SU-DHL-6 (cell line): ENCODE data around the gene PCDH7.

Source experiments
- H2AFZ ChIP-seq: fragments of 200-600 bp; sonication (generic); 2 replicates; pipeline ENCODE4 v1.6.1; 2014; ENCODE audit warnings: low read depth, mild to moderate bottlenecking, moderate library complexity, mixed read lengths, antibody characterized with exemption, low read length; ENCODE audit not compliant: severe bottlenecking
- H3F3A ChIP-seq: fragments of 200-600 bp; shearing (Covaris generic); 2 replicates; pipeline ENCODE4 v1.6.0; 2016; ENCODE audit warnings: antibody characterized with exemption, mild to moderate bottlenecking; ENCODE audit not compliant: insufficient read depth
- H3K27ac ChIP-seq: fragments of 200-600 bp; sonication (generic); 2 replicates; pipeline ENCODE4 v1.5.1; 2016; ENCODE audit warnings: low read depth, mild to moderate bottlenecking, low read length, moderate library complexity, mixed read lengths
- H3K27me3 ChIP-seq: fragments of 200-600 bp; sonication (generic), shearing (Covaris generic); 2 replicates; pipeline ENCODE4 v1.6.0; 2014; ENCODE audit warnings: mild to moderate bottlenecking, low read length
- H3K36me3 ChIP-seq: fragments of 200-600 bp; sonication (generic); 2 replicates; pipeline ENCODE4 v1.6.1; 2014; ENCODE audit warnings: mild to moderate bottlenecking, low read length, mixed read lengths
- H3K4me2 ChIP-seq: fragments of 300-600, 200-600 bp; shearing (Covaris generic), sonication (generic); 2 replicates; pipeline ENCODE4 v1.6.0; 2014; ENCODE audit warnings: low read length, low read depth, mild to moderate bottlenecking; ENCODE audit not compliant: poor library complexity, severe bottlenecking
- H3K4me3 ChIP-seq: fragments of 200-600 bp; sonication (generic); 2 replicates; pipeline ENCODE4 v1.5.1; 2014; ENCODE audit warnings: antibody characterized with exemption, low read length, mild to moderate bottlenecking, mixed read lengths; ENCODE audit not compliant: insufficient read depth, poor library complexity, severe bottlenecking
- H3K79me2 ChIP-seq: fragments of 200-600 bp; sonication (generic); 2 replicates; pipeline ENCODE4 v1.6.1; 2014; ENCODE audit warnings: mild to moderate bottlenecking, low read length, moderate library complexity; ENCODE audit not compliant: insufficient read depth
- H3K9ac ChIP-seq: fragments of 200-600 bp; sonication (generic); 2 replicates; pipeline ENCODE4 v1.7.0; 2014; ENCODE audit warnings: mild to moderate bottlenecking, low read length
- H3K9me2 ChIP-seq: fragments of 200-600 bp; sonication (generic); replicated peaks from 2 replicates; pipeline ENCODE4 v1.6.1; 2014; ENCODE audit warnings: low read length; ENCODE audit not compliant: insufficient read depth
- H3K9me3 ChIP-seq: fragments of 200-600 bp; sonication (generic); 2 replicates; pipeline ENCODE4 v1.6.1; 2014; ENCODE audit warnings: low read length, mixed read lengths; ENCODE audit not compliant: insufficient read depth
- H4K20me1 ChIP-seq: fragments of 200-600 bp; sonication (generic); 2 replicates; pipeline ENCODE4 v1.6.1; 2014; ENCODE audit warnings: low read depth, mild to moderate bottlenecking, antibody characterized with exemption, low read length, moderate library complexity, mixed read lengths
- CTCF ChIP-seq: fragments of 200-600 bp; sonication (generic); IDR thresholded peaks from one replicate; pipeline ENCODE4 v1.5.1; 2017; ENCODE audit warnings: antibody characterized with exemption, mild to moderate bottlenecking, low read length, moderate library complexity; ENCODE audit not compliant: insufficient read depth, poor library complexity, severe bottlenecking
- EZH2phosphoT487 ChIP-seq: fragments of 200-600 bp; sonication (generic), shearing (Covaris generic); conservative IDR thresholded peaks from 2 replicates; pipeline ENCODE4 v1.6.1; 2018; ENCODE audit warnings: mild to moderate bottlenecking, antibody characterized with exemption, low read length, moderate library complexity, mixed read lengths

Gene PCDH7

DNA sequence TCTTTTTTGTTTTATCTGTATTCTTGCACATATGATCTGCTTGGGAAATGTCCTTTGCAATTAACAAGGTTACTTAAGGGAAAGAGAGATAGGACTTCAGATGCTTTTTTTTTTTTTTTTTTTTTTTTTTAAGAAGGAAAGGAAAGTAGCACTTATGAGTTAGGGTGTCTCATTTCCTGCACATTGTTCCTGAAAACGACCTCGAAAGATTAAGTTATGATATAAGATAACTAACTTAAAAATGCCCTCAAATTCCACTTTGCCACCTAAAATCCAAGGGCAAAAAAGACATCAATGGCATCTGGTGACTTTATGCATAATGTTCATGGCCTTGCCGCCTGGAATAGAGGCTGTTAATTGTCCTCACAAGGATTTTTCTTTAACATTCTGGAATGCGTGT is 44.9 kb downstream of the PCDH7 start:
- no peak for TF ChIP-seq EZH2phosphoT487
- no peak for TF ChIP-seq CTCF
- Histone ChIP-seq H3K9me2 (no peaks in the 10 kb centered on the region), H3K36me3 (no peaks in the 10 kb centered on the region), H4K20me1 (no peaks in the 10 kb centered on the region), H3K79me2 (no peaks in the 10 kb centered on the region), H3K27me3 (no peaks in the 10 kb centered on the region), H3K27ac (no peak overlapping the region), H3F3A (no peaks in the 10 kb centered on the region), H3K4me2 (no peak overlapping the region), H3K9ac (no peak overlapping the region), H3K9me3 (no peaks in the 10 kb centered on the region), H3K4me3 (no peak overlapping the region), H2AFZ (no peak overlapping the region)

GRCh38 chr4:30767147-30767845 is 47.1 kb downstream of the PCDH7 start:
- Histone ChIP-seq H3K4me2 (no peak overlapping the region), H2AFZ (no peak overlapping the region), H3K9me3 (no peaks in the 10 kb centered on the region), H3K79me2 (no peaks in the 10 kb centered on the region), H3K9me2 (no peaks in the 10 kb centered on the region), H3K36me3 (no peaks in the 10 kb centered on the region), H4K20me1 (no peaks in the 10 kb centered on the region), H3K27me3 (no peaks in the 10 kb centered on the region), H3F3A (no peaks in the 10 kb centered on the region), H3K4me3 (no peak overlapping the region), H3K27ac (no peak overlapping the region), H3K9ac (no peak overlapping the region)
- TF ChIP-seq EZH2phosphoT487 (no peak), CTCF (no peak)

- Histone ChIP-seq H3K4me3 (no peak overlapping the region), H3K27me3 (no peaks in the 10 kb centered on the region), H3F3A (no peaks in the 10 kb centered on the region), H3K9ac (no peak overlapping the region), H3K79me2 (no peaks in the 10 kb centered on the region), H3K27ac (no peak overlapping the region), H3K9me2 (no peaks in the 10 kb centered on the region), H3K4me2 (no peak overlapping the region), H4K20me1 (no peaks in the 10 kb centered on the region), H3K9me3 (no peaks in the 10 kb centered on the region), H2AFZ (no peak overlapping the region), H3K36me3 (no peaks in the 10 kb centered on the region)
- TF ChIP-seq EZH2phosphoT487 (no peak), CTCF (no peak)
Observed at GRCh38 chr4:30768277-30768676, 48.1 kb downstream of the PCDH7 start.

DNA sequence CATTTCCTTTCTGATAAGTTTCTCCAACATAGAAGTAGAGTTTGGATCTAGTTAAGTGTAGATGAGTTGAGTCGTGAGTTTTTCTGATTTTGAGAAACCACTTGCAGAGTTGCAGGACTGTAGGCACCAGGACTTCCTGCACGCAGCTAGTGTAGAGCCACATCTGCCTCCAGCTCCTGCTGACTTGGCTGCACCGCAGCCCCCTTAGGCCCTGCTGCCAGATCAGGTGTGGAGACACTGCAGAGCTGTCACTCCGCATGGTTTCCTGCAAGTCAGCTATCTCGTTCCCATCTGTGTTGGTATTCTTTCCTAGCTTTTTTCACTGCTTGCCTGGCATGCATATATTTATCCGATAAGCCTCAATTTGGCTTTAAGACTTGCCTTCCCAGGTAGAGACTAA is 48.9 kb downstream of the PCDH7 start:
- no peaks in the 10 kb centered on the region for H4K20me1 ChIP-seq
- no peak overlapping the region for H3K4me2 ChIP-seq
- no peak for TF ChIP-seq EZH2phosphoT487
- TF ChIP-seq CTCF, result no peak
- H3K27me3 ChIP-seq, result no peaks in the 10 kb centered on the region
- no peak overlapping the region for H3K9ac ChIP-seq
- H3F3A ChIP-seq, result no peaks in the 10 kb centered on the region
- H3K9me3 ChIP-seq, result no peaks in the 10 kb centered on the region
- no peak overlapping the region for H2AFZ ChIP-seq
- H3K4me3 ChIP-seq, result no peak overlapping the region
- no peaks in the 10 kb centered on the region for H3K79me2 ChIP-seq
- no peaks in the 10 kb centered on the region for H3K36me3 ChIP-seq
- H3K9me2 ChIP-seq, result no peaks in the 10 kb centered on the region
- H3K27ac ChIP-seq, result no peak overlapping the region
